Measurements from ENCODE around the gene LRP6.

Gene LRP6

GRCh38 chr12:12123036-12123604 is 143.7 kb downstream of the LRP6 start:
- no peaks in the 10 kb centered on the region for H3F3A ChIP-seq (ENCODE audit: low read depth)
- H2AFZ ChIP-seq (ENCODE audit: low read length), result no peak overlapping the region
- no peak overlapping the region for H3K4me2 ChIP-seq (ENCODE audit: low read depth, low read length, poor library complexity, severe bottlenecking)
- H3K27me3 ChIP-seq (ENCODE audit: insufficient read depth, low read length, poor library complexity, severe bottlenecking), result no peaks in the 10 kb centered on the region
- H3K4me1 ChIP-seq (ENCODE audit: insufficient read depth, low read length, poor library complexity, severe bottlenecking), result no peaks in the 10 kb centered on the region
- H3K9me2 ChIP-seq (replicated peaks; ENCODE audit: low read depth, low read length), result no peaks in the 10 kb centered on the region
- H3K36me3 ChIP-seq (ENCODE audit: insufficient read depth, low read length), result no peaks in the 10 kb centered on the region; the same call in 1 of the 2 replicates
- H3K9ac ChIP-seq (ENCODE audit: low read depth, low read length, poor library complexity, severe bottlenecking), result no peak overlapping the region
- H4K20me1 ChIP-seq (ENCODE audit: insufficient read depth, low read length, poor library complexity, severe bottlenecking), result no peaks in the 10 kb centered on the region
- H3K79me2 ChIP-seq (ENCODE audit: insufficient read depth, low read length), result no peaks in the 10 kb centered on the region
- TF ChIP-seq EZH2phosphoT487 (IDR thresholded peaks at IDR 0.05; ENCODE audit: borderline replicate concordance), result no peak
- TF ChIP-seq, protein P1, sequence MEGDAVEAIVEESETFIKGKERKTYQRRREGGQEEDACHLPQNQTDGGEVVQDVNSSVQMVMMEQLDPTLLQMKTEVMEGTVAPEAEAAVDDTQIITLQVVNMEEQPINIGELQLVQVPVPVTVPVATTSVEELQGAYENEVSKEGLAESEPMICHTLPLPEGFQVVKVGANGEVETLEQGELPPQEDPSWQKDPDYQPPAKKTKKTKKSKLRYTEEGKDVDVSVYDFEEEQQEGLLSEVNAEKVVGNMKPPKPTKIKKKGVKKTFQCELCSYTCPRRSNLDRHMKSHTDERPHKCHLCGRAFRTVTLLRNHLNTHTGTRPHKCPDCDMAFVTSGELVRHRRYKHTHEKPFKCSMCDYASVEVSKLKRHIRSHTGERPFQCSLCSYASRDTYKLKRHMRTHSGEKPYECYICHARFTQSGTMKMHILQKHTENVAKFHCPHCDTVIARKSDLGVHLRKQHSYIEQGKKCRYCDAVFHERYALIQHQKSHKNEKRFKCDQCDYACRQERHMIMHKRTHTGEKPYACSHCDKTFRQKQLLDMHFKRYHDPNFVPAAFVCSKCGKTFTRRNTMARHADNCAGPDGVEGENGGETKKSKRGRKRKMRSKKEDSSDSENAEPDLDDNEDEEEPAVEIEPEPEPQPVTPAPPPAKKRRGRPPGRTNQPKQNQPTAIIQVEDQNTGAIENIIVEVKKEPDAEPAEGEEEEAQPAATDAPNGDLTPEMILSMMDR (conservative IDR thresholded peaks at IDR 0.05; ENCODE audit: low read length), result no peak
- H3K4me3 ChIP-seq (ENCODE audit: low read length, poor library complexity, severe bottlenecking), result no peak overlapping the region
- H3K9me3 ChIP-seq (ENCODE audit: insufficient read depth, low read depth, low read length), result no peaks in the 10 kb centered on the region

GRCh38 chr12:12121061-12121460 is 145.8 kb downstream of the LRP6 start:
- no peaks in the 10 kb centered on the region for H3K9me2 ChIP-seq (replicated peaks; ENCODE audit: low read depth, low read length)
- H3K4me3 ChIP-seq (ENCODE audit: low read length, poor library complexity, severe bottlenecking), result no peak overlapping the region
- no peaks in the 10 kb centered on the region for H3K4me1 ChIP-seq (ENCODE audit: insufficient read depth, low read length, poor library complexity, severe bottlenecking)
- H4K20me1 ChIP-seq (ENCODE audit: insufficient read depth, low read length, poor library complexity, severe bottlenecking), result no peaks in the 10 kb centered on the region
- H2AFZ ChIP-seq (ENCODE audit: low read length), result no peak overlapping the region
- H3F3A ChIP-seq (ENCODE audit: low read depth), result no peaks in the 10 kb centered on the region
- no peaks in the 10 kb centered on the region for H3K27me3 ChIP-seq (ENCODE audit: insufficient read depth, low read length, poor library complexity, severe bottlenecking)
- H3K9me3 ChIP-seq (ENCODE audit: insufficient read depth, low read depth, low read length), result no peaks in the 10 kb centered on the region
- no peaks in the 10 kb centered on the region for H3K79me2 ChIP-seq (ENCODE audit: insufficient read depth, low read length)
- H3K36me3 ChIP-seq (ENCODE audit: insufficient read depth, low read length), result no peaks in the 10 kb centered on the region; the same call in 1 of the 2 replicates
- no peak overlapping the region for H3K4me2 ChIP-seq (ENCODE audit: low read depth, low read length, poor library complexity, severe bottlenecking)
- H3K9ac ChIP-seq (ENCODE audit: low read depth, low read length, poor library complexity, severe bottlenecking), result no peak overlapping the region
- TF ChIP-seq, protein P1 (conservative IDR thresholded peaks at IDR 0.05; ENCODE audit: low read length), result no peak
- TF ChIP-seq EZH2phosphoT487 (IDR thresholded peaks at IDR 0.05; ENCODE audit: borderline replicate concordance), result no peak

DNA sequence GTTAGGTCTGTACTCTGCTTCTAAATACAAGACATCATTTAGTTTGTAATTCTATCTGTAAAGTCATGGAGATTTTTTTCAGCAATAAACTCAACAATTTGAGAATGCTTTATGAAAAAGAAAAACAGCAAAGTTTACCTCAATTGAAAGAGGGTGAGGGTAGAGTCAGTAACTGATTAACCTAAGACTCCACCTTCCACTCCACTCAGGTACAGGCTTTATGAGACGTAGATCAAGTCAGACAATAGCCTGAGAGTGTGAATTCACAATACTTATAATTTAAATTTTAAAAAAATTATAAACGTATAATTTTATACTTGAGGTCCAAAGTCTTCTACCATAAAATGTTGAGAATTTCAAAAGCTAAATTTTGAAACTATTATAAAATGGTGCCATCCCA is 150.2 kb downstream of the LRP6 start:
- Histone ChIP-seq H3K27me3 (ENCODE audit: insufficient read depth, low read length, poor library complexity, severe bottlenecking) (no peaks in the 10 kb centered on the region), H2AFZ (ENCODE audit: low read length) (no peak overlapping the region), H3K9me3 (ENCODE audit: insufficient read depth, low read depth, low read length) (no peaks in the 10 kb centered on the region), H3K4me2 (ENCODE audit: low read depth, low read length, poor library complexity, severe bottlenecking) (no peak overlapping the region), H3K36me3 (ENCODE audit: insufficient read depth, low read length) (no peaks in the 10 kb centered on the region), H3K4me1 (ENCODE audit: insufficient read depth, low read length, poor library complexity, severe bottlenecking) (no peaks in the 10 kb centered on the region), H3K9ac (ENCODE audit: low read depth, low read length, poor library complexity, severe bottlenecking) (no peak overlapping the region), H3K4me3 (ENCODE audit: low read length, poor library complexity, severe bottlenecking) (no peak overlapping the region), H3K79me2 (ENCODE audit: insufficient read depth, low read length) (no peaks in the 10 kb centered on the region), H3K9me2 (replicated peaks; ENCODE audit: low read depth, low read length) (no peaks in the 10 kb centered on the region), H3F3A (ENCODE audit: low read depth) (no peaks in the 10 kb centered on the region), H4K20me1 (ENCODE audit: insufficient read depth, low read length, poor library complexity, severe bottlenecking) (no peaks in the 10 kb centered on the region)
- TF ChIP-seq EZH2phosphoT487 (IDR thresholded peaks at IDR 0.05; ENCODE audit: borderline replicate concordance), result no peak
- TF ChIP-seq, protein P1 (conservative IDR thresholded peaks at IDR 0.05; ENCODE audit: low read length), result no peak

Measured in Loucy (cell line).